ENCODE results near the gene EIF4EBP2. TPM values are rescaled to one million over a fixed set of nuclear protein-coding genes. Genes with fewer than 3 reads are reported as not detected.

Gene EIF4EBP2
- total and polyA plus RNA-seq, 2 donors (not counting 3 experiments of a cell fraction or from before 2014, with no cell fraction given): 18.2 to 47.0 TPM

DNA sequence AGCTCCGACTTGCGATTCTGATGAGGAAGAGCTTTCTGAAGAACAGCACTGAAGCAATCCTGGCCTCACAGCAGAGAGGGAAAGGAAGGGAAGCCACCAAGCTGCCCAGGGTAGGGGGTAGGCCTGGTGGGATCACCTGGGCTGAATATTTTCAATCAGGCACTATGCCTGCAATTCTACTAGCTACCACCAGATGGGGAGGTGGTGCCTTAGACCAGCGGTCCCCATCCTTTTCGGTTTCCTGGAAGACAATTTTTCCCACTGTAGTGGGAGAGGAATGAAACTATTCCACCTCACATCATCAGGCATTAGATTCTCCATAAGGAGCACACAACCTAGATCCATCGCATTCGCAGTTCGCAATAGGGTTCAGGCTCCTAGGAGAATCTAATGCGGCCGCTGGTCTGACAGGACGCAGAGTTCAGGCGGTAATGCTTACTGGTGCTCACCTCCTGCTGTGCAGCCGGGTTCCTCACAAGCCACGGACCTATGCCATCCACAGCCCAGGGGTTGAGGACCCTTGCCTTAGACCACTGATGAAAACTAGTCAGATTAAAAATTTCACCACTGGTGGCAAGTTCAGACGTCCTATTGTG, 24.3 kb upstream of the EIF4EBP2 start:
- Histone ChIP-seq H3K79me2 (ENCODE audit: control insufficient read depth, insufficient read depth, low read length) (no peaks in the 10 kb centered on the region), H3K4me3 (replicated peaks in 1 of 3; ENCODE audit: insufficient read depth in 1 of 3, low read depth in 1 of 3, low read length in 3 of 3) (no peak overlapping the region), H3K9me1 (replicated peaks; ENCODE audit: control insufficient read depth, extremely low read depth, insufficient read depth, low read length) (no peaks in the 10 kb centered on the region), H2AFZ (ENCODE audit: low read depth, low read length) (no peak overlapping the region), H3K27ac (ENCODE audit: insufficient read depth, low read depth, low read length) (no peak overlapping the region), H3K4me2 (ENCODE audit: insufficient read depth, low read length) (no peak overlapping the region), H3K36me3 (ENCODE audit: control insufficient read depth in 2 of 2, extremely low read depth in 1 of 2, insufficient read depth in 2 of 2, low read length in 2 of 2) (no peaks in the 10 kb centered on the region), H3K9ac (replicated peaks; ENCODE audit: extremely low read depth, insufficient read depth, low read length) (no peak overlapping the region), H3K4me1 (ENCODE audit: control insufficient read depth, extremely low read depth, insufficient read depth, low read length) (peaks cover 48% of the 10 kb centered on the region), H4K20me1 (replicated peaks; ENCODE audit: control insufficient read depth, extremely low read depth, insufficient read depth, low read length) (no peaks in the 10 kb centered on the region), H3K9me3 (replicated peaks; ENCODE audit: control insufficient read depth, insufficient read depth, low read length) (no peaks in the 10 kb centered on the region), H3K27me3 (ENCODE audit: control insufficient read depth in 2 of 2, insufficient read depth in 2 of 2, low read length in 2 of 2) (no peaks in the 10 kb centered on the region)
- DNase-seq (ENCODE audit: low read depth, low spot score): no peak
- POLR2A ChIA-PET: no interaction called here
- no peak for FAIRE-seq
- intact Hi-C loops (cut with micrococcal nuclease) (loop anchor here (1.0 to 5.0 kb wide), 3 partner anchors 147 to 232 kb away; partner anchors contain the start of genes PPA1 and TYSND1), dilution Hi-C loops (cut with MboI; ENCODE audit: extremely low pct_ligation_motif_present, low sequenced_read_pairs) (no loop called here)
- CTCF ChIA-PET: interaction anchor here (0.9 to 6.0 kb wide), 6 partner anchors 8 to 158 kb away, joined by 3 to 43 read pairs (median 16); partner anchors contain the start of gene EIF4EBP2
- TF ChIP-seq POLR2AphosphoS5 (IDR thresholded peaks at IDR 0.05; ENCODE audit: insufficient read depth, low read depth, low read length) (no peak), CTCF (IDR thresholded peaks at IDR 0.05; ENCODE audit: extremely low read depth in 1 of 2, insufficient read depth in 1 of 2, low read depth in 1 of 2, low read length in 2 of 2) (peak; percentile 56 to 66)
- no TSS peak for BruUV-seq (replicated peaks)

Measured in endothelial cell of umbilical vein (primary cell).